WTC11 (cell line): ENCODE measurements around the gene RPL27.

Experiments used
- HMGA2 ChIP-seq: fragments of 250-450 bp; sonication (Bioruptor Pico); IDR thresholded peaks from 2 replicates; pipeline ENCODE4 v1.4.0; 2021; ENCODE audit warnings: mild to moderate bottlenecking, moderate library complexity
- PREB ChIP-seq: sonication (generic); formaldehyde crosslinking; IDR thresholded peaks from 2 replicates; pipeline ENCODE4 v1.8.1; 2022; ENCODE audit warnings: mild to moderate bottlenecking, missing genetic modification reagents, moderate library complexity, borderline replicate concordance
- RELA ChIP-seq: sonication (generic); formaldehyde crosslinking; IDR thresholded peaks from 2 replicates; pipeline ENCODE4 v1.8.1; 2022; ENCODE audit warnings: missing genetic modification reagents, mild to moderate bottlenecking, borderline replicate concordance
- TEAD4 ChIP-seq: sonication (generic); formaldehyde crosslinking; IDR thresholded peaks from 2 replicates; pipeline ENCODE4 v1.8.0; 2022; ENCODE audit warnings: mild to moderate bottlenecking, missing genetic modification reagents
- TF ChIP-seq, protein P1 (sequence below): fragments of 200-600 bp; IDR thresholded peaks from 2 replicates; pipeline ENCODE4 v1.8.0; 2022; ENCODE audit warnings: antibody characterized with exemption
- TF ChIP-seq, protein P2 (sequence below): sonication (generic); formaldehyde crosslinking; IDR thresholded peaks from 2 replicates; pipeline ENCODE4 v1.8.0; 2022; ENCODE audit warnings: mild to moderate bottlenecking, missing genetic modification reagents

- TF ChIP-seq HMGA2 (no peak), PREB (CRISPR knock-in tag) (no peak), RELA (CRISPR knock-in tag) (no peak), TEAD4 (CRISPR knock-in tag) (no peak)
- TF ChIP-seq, protein P1, sequence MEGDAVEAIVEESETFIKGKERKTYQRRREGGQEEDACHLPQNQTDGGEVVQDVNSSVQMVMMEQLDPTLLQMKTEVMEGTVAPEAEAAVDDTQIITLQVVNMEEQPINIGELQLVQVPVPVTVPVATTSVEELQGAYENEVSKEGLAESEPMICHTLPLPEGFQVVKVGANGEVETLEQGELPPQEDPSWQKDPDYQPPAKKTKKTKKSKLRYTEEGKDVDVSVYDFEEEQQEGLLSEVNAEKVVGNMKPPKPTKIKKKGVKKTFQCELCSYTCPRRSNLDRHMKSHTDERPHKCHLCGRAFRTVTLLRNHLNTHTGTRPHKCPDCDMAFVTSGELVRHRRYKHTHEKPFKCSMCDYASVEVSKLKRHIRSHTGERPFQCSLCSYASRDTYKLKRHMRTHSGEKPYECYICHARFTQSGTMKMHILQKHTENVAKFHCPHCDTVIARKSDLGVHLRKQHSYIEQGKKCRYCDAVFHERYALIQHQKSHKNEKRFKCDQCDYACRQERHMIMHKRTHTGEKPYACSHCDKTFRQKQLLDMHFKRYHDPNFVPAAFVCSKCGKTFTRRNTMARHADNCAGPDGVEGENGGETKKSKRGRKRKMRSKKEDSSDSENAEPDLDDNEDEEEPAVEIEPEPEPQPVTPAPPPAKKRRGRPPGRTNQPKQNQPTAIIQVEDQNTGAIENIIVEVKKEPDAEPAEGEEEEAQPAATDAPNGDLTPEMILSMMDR = no peak
- TF ChIP-seq, protein P2, sequence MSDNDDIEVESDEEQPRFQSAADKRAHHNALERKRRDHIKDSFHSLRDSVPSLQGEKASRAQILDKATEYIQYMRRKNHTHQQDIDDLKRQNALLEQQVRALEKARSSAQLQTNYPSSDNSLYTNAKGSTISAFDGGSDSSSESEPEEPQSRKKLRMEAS (CRISPR knock-in tag) = no peak
Measured at GRCh38 chr17:42982266-42982665, 16.0 kb upstream of the RPL27 start.
